Transverse colon (tissue), 4 donors: ENCODE results near the gene MRPL53.

Experiments used
- CTCF ChIP-seq, 5 experiments: fragments of 200-600 bp in 3 of 5; fragments of 450-650 bp in 2 of 5; sonication (generic) in 3 of 5; IDR thresholded peaks; 1 replicate in 2 of 5; 2 replicates in 3 of 5; pipeline ENCODE4 v1.5.1; 2016 to 2017; ENCODE audit warnings: antibody characterized with exemption in 5 of 5, inconsistent platforms in 3 of 5, mild to moderate bottlenecking in 2 of 5, moderate library complexity in 1 of 5
- EP300 ChIP-seq: sonication (generic); formaldehyde crosslinking; IDR thresholded peaks from one replicate; pipeline ENCODE4 v1.6.1; 2017; ENCODE audit warnings: antibody characterized with exemption, low read depth
- POLR2A ChIP-seq: fragments of 450-650 bp; IDR thresholded peaks from one replicate; pipeline ENCODE4 v1.6.1; 2016; ENCODE audit warnings: antibody characterized with exemption, mild to moderate bottlenecking, moderate library complexity
- POLR2AphosphoS5 ChIP-seq, 3 donors: sonication (generic); formaldehyde crosslinking; IDR thresholded peaks; one replicate each; pipeline ENCODE4 v1.6.1; 2016; ENCODE audit warnings: antibody characterized with exemption in 3 of 3

- TF ChIP-seq CTCF (IDR thresholded peaks at IDR 0.05), result no peak
- no peak for TF ChIP-seq POLR2A
- no peak for TF ChIP-seq POLR2AphosphoS5 (IDR thresholded peaks at IDR 0.05)
- TF ChIP-seq EP300, result no peak
These were observed 34.2 kb downstream of the MRPL53 start for GRCh38 chr2:74438248-74438647.
